Measurements from ENCODE around the gene TACO1.

TACO1 gene

DNA sequence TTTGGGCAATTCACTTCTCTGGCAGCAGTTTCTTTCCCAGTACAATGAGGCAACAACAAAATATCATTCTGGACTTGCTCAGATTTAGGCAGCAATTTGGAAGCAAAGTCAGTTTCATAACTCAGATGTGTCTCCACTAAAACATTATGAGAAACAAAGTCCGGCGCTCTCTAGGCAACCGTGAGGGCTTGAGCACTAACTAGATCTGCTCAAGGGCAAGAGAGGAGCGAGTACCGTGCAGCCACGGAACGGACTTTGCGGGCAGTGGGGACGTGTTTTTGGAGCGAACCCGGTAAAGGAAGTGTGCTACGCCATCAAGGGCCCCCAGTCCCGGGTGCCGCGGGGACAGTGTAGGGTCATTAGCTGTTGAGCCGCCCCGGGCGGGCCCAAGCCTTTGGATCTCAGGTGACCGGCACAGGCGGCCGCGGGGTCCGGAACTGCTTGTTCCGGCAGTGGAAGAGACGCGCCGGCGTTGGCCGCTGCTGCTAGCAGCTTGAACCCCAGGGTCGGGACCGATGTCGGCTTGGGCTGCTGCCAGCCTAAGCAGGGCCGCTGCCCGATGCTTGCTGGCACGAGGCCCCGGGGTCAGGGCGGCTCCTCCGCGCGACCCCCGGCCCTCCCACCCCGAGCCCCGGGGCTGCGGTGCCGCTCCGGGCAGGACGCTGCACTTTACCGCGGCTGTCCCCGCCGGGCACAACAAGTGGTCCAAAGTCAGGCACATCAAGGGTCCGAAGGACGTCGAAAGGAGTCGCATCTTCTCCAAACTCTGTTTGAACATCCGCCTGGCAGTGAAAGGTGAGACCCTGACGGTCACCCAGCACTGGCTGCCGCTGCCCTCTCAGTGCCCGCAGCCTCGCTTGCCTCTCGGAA is at the start of gene TACO1:
TSS of gene TACO1 (plus strand) at position 327 of the 870 bp plus-strand sequence. CDS start at position 516, 189 bp downstream.
- FAIRE-seq, result no peak

DNA sequence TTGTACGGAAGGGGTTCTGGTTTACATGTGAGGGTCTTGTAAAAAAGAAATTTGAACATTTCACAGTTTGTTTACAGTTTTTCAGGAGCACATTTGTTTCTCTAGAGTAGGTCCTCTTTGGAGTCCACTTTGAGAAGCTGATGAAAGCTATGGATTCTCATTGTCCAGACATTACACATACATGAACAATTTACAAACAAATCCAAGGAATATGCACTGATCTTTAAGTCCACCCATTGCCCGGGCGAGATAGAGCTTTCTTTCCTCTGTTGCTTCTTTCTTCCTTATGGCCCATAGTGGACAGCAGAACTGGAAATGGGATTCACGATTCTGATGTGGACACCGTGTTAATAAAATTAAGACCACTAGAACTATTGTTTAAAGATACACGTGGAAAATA is 48.5 kb upstream of the TACO1 start:
- FAIRE-seq, result no peak

DNA sequence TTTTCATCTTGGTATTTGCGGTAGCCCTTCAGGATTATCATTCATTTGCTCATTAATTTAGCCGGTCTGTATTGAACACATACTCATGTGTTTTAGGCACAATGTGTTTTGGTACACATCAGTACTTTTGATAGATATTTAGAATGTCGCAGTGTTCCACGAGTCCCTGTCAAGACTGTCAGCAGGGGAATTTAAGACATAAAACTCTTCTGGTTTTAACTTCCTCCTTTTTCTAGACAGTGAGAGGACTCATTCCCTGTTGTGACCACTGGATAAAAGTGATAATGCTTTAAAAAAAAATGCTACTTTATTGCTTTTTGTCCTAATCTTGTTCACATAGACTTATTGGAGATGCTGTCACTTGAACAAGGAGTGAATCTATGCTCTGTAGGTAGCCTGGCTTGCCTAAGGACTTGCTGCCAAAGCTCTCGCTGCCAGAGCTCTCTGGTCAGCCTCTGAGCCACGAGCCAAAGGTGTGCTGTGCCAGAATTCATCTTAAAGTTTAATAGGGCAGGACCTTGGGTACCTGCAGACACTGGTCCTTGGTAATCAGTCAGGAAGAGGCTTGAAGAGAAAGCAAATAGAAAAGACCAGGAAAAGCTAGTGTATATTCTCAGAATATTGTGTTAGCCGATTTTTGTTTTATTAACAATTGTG is 45.1 kb upstream of the TACO1 start:
- FAIRE-seq, result no peak

DNA sequence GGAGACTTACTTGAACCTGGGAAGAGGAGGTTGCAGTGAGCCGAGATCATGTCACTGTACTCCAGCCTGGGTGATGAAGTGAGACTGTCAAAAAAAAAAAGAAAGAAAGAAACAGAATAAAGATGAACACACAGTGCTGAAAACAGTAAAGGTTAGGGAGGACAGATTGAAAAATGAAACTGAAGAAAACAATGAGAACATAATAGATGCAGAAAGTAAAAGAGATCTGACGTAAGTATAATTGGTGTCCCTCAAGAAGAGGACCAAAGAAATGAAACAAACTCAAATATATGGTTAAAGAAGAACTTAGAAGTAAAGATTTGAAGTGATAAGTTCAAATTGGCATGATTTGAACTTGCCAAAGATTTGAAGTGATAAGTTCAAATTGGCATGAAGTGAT is 43.3 kb upstream of the TACO1 start:
- no peak for FAIRE-seq

DNA sequence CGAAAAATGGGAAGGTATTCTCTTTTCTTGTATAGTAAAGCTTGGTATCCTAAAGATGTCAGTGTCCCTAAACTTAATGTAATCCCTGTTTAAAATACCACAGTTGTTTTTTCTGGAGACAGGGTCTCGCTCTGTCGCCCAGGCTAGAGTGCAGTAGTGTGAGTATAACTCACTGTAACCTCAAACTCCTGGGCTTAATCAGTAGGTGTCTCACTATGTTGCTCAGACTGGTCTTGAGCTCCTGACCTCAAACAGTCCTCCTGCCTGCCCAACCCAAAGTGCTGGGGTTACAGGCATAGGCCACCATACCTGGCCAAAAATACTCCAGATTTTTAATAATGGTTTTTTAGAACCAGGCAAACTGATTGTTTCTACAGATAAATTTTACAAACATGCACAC is 42.3 kb upstream of the TACO1 start:
- FAIRE-seq, result no peak

- no peak for FAIRE-seq
These were observed 38.9 kb upstream of the TACO1 start for GRCh38 chr17:63561819-63562218.

DNA sequence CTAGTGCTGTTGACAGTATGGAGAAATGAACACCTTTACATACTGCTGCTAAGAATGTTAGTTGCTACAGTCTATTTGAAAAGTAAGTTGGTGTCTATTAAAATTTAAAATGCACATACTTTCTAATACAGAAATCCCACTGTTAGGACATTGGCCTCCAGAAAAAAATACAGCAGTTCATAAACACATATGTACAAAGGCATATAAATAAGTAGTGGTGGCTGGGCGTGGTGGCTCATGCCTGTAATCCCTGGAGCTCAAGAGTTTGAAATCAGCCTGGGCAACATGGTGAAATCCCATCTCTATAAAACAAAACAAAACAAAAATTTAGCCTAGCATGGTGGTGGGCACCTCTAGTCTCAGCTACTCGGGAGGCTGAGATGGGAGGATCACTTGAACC is 37.4 kb upstream of the TACO1 start:
- no peak for FAIRE-seq

- FAIRE-seq, result no peak
These were observed 36.1 kb upstream of the TACO1 start for GRCh38 chr17:63564562-63564961.

GRCh38 chr17:63567229-63567628 is 33.5 kb upstream of the TACO1 start:
- FAIRE-seq, result no peak

DNA sequence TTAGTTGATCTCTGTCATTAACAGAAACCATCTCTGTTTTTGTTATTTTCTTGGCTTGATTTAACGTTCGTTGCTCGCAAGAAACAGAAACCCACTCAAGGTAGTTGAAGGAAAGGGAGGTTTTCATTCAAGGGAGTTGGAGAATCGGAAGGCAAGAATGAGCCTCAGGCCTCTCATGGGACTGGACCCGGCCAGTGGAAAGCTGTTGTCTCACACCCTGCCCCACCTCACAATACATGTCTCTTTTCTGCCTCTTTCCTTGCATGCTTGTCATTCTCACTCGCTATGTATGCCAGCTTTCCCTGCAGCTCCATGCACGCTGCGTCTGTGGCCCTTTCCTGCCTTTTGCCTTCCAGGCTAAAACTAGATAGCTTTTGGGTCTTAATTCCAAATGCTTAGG is 32.1 kb upstream of the TACO1 start:
- no peak for FAIRE-seq

- FAIRE-seq, result no peak
These were observed 28.9 kb upstream of the TACO1 start for GRCh38 chr17:63571632-63572310.

DNA sequence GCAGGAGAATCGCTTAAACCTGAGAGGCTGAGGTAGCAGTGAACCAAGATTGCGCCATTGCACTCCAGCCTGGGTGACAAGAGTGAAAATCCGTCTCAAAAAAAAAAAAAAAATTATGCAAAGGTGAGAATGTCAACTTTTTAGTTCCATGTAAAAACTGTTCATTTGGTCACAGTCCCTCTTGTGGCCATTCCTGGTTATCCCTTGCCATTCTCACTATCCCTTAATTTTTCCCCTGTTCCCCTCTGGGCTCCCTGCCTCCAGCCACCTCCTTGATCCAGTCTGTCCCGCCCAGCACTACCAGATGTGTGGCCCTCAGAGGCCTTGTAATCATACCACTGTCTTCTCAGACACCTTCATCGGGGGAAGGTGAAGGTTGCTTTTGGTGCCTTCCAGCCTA is 27.1 kb upstream of the TACO1 start:
- FAIRE-seq, result no peak

- no peak for FAIRE-seq
These were observed 22.5 kb upstream of the TACO1 start for GRCh38 chr17:63578027-63578768.

DNA sequence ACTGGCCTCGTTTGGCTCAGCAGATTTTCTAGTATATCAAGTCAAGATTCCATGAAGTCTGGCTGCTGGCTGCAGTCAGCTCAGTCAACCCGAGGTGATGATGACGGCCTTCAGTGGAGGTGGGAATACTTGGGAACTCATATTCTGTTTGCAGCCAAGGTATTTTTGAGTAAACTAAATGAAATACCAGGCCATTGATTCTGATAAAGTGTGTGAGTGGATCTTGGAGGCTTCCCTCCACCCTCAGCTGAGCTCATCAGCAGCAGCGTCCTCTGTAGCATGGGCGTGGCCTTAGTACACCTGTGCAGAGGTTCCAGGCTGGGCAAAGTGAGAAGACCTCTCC is 22.0 kb upstream of the TACO1 start:
- FAIRE-seq, result no peak

DNA sequence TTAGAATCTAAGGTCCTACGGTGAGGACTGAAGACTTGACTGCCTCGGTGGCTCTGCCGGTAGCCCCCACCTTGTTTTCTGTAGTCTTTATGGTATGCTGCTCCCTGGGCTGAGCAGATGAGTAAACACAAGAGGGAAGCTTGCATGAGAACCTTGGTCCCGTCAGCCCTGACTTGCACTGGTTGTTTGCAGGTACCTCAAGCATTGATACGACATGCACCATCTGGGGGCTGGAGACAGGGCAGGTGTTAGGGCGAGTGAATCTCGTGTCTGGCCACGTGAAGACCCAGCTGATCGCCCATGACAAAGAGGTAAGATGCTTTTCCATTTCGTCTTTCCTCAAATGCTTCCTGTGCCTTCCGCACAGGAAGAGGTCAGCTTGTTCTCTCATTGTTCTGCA is 21.1 kb upstream of the TACO1 start:
- FAIRE-seq, result no peak

DNA sequence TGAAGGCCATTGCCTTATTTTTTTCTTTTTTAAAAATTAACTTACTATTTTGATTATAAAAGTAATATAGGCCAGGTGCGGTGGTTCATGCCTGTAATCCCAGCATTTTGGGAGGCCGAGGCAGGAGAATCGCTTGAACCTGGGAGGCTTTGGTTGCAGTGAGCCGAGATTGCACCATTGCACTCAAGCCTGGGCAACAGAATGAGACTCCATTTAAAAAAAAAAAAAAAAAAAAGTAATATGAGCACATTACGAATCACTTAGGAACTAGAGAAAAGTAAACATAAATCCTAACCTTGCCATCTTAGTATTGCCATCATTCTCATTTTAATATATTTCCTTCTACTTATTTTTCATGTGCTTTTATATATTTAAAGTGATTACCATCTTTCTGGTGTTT is 12.9 kb upstream of the TACO1 start:
- FAIRE-seq, result no peak

GRCh38 chr17:63588797-63589196 is 11.9 kb upstream of the TACO1 start:
- no peak for FAIRE-seq

DNA sequence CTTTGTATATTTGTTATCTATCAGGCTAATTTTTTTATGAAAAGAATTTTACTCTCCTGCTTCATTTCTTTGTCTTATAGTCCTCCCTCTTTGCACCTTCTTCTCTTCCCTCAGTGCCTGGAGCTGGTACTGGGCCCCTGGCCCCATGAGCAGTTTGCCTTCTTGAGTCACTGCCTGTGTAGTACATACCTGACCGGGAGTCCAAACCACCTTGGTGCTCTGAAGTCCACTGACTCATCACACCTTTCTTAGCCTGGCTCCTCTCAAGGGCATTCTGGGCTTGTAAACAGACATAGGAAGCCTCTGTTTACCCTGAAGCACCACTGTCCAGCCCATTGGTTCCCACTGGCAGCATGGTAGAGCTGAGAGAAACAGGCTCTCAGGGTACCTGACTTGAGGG is 11.0 kb upstream of the TACO1 start:
- FAIRE-seq, result no peak

- FAIRE-seq, result no peak
These were observed 7.9 kb upstream of the TACO1 start for GRCh38 chr17:63592797-63593196.

GRCh38 chr17:63595132-63595531 is 5.6 kb upstream of the TACO1 start:
- no peak for FAIRE-seq

DNA sequence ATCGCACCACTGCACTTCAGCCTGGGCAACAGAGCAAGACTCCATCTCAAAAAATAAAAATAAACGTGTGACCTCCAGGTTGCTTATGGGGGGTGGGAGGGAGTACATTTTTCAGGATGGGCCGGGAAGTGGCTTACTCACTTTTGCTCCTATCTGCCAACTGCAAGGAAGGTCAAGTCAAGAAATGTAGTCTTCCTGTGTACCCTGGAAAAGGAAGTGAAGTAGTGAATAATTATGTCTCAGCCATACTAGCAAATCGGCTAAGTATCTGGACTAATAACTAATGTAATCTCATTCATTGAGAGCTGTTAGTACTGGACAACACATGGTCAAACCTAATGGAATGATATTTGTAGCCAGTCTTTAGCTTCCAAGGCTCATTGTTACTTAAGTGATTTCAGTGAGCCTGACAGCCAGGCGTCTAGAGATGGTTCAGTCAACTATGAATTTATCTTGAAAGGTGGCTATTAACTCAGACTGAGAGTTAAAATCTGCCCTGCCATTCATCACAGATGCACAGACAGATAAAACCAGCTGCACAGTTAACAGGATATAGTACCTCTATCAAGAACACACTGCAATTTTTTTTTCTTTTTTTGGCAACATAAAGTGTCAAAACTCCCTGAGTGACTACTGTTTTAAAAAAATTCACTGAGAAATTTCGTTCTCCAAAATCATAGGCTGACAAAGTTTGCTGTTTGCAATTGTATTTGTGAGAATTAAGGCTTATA is 3.7 kb upstream of the TACO1 start:
- FAIRE-seq, result no peak

DNA sequence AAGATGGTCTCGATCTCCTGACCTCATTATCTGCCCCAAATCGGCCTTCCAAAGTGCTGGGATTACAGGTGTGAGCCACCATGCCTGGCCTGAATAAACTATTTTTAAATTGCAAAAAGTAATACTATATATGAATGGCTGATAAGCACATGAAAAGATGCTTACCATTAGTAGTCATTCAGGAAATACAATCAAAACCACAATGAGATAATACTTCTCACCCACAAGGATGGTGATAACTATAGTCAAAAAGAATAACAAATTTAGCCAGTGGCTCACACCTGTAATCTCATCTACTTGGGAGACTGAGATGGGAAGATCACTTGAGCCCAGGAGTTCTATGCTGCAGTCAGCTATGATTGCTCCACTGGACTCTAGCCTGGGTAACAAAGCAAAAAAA is 2.4 kb upstream of the TACO1 start:
- FAIRE-seq, result no peak

All from colon (tissue), 2 donors.